Heart right ventricle (tissue), 16 donors: ENCODE results near the gene HOXA10. TPM values are rescaled to one million over a fixed set of nuclear protein-coding genes. Genes with fewer than 3 reads are reported as not detected.
A peak's percentile ranks its signal among the peaks of the same experiment; 100 is the strongest.

Experiments
- ATAC-seq, 8 donors: fragments of 200-7000 bp; cut with Tn5 transposase; one replicate each; pipeline ENCODE4 v1.9.1; 2020; ENCODE audit warnings: mild to moderate bottlenecking in 8 of 8, moderate library complexity in 8 of 8, moderate number of reproducible peaks in 1 of 8
- DNase-seq, 2 donors: peaks; one replicate each; pipeline ENCODE4 v3.0.0-alpha.2; 2020
- H3K27ac ChIP-seq, 10 donors: fragments of 200-600 bp; sonication (generic) in 2 of 10; one replicate each; pipeline versions ENCODE4 v1.5.0 to v1.8.0; 2020 to 2022; ENCODE audit warnings: mild to moderate bottlenecking in 3 of 10
- H3K27me3 ChIP-seq, 7 donors: fragments of 200-600 bp; one replicate each; pipeline ENCODE4 v1.8.0; 2021 to 2022; ENCODE audit warnings: mild to moderate bottlenecking in 2 of 7
- H3K36me3 ChIP-seq, 9 donors: fragments of 200-600 bp; sonication (generic) in 1 of 9; one replicate each; pipeline versions ENCODE4 v1.5.0 to v1.8.0; 2020 to 2022; ENCODE audit warnings: mild to moderate bottlenecking in 2 of 9
- H3K4me1 ChIP-seq, 9 donors: fragments of 200-600 bp; sonication (generic) in 1 of 9; one replicate each; pipeline versions ENCODE4 v1.5.0 to v1.8.0; 2020 to 2022; ENCODE audit warnings: mild to moderate bottlenecking in 4 of 9
- H3K4me3 ChIP-seq, 10 donors: fragments of 200-600 bp; sonication (generic) in 2 of 10; one replicate each; pipeline versions ENCODE4 v1.5.0 to v1.8.0; 2020 to 2022; ENCODE audit warnings: mild to moderate bottlenecking in 7 of 10, moderate library complexity in 2 of 10
- H3K9me3 ChIP-seq, 11 donors: fragments of 200-600 bp in 10 of 11; sonication (generic) in 2 of 11; one replicate each; pipeline versions ENCODE4 v1.5.0 to v1.8.0; 2013 to 2022; ENCODE audit warnings: mild to moderate bottlenecking in 2 of 11, control low read depth in 1 of 11, moderate library complexity in 1 of 11
- CTCF ChIP-seq, 9 donors: fragments of 200-600 bp; sonication (generic) in 2 of 9; IDR thresholded peaks; one replicate each; pipeline versions ENCODE4 v1.5.0 to v1.8.0; 2021 to 2022; ENCODE audit warnings: antibody characterized with exemption in 9 of 9, mild to moderate bottlenecking in 5 of 9, moderate library complexity in 1 of 9
- WGBS, 2 donors: extraction: QIAGEN DNeasy Blood & Tissue Kit; methylation state at CpG; one replicate each; pipeline ENCODE4 v1.1.7; 2013; ENCODE audit warnings: inconsistent platforms in 1 of 2; 5-methylcytosine and 5-hydroxymethylcytosine counted together
- intact Hi-C, 10 donors: fragments of 100-400 bp; cut with DNase I; formaldehyde crosslinking; loops; one replicate each; pipeline versions ENCODE4 v1.11.1 to v1.14.2; 2022
- polyA plus RNA-seq, 2 donors: library from polyadenylated mRNA; stranded (reverse); fragments of 200-250 nt; gene quantifications; one replicate each; pipeline ENCODE4 v1.2.3, GENCODE V29; 2013
- total RNA-seq, 10 donors: library from RNA; stranded (reverse); fragmentation: NEBNext Ultra II Directional in 3 of 10; extraction: Animal tissue kit (Norgen Biotek cat#: 25700) in 3 of 10; gene quantifications; one replicate each; pipeline versions ENCODE4 v1.2.1 to v1.2.4, GENCODE V29; 2021 to 2023
- donor health status: Arrhythmogenic right ventricular cardiomyopathy.
- donor health status: ischemic (EF 13 %, LVEDD 7.1; RV severe dilation, severe dysfunction).
- donor health status: healthy with polysubstance abuse.
- donor health status: DM: no; HTN: yes; CAD: no.
- donor health status: DM: no; HTN: no; CAD: no.
- donor health status: ischemic (EF 25% LVEDD 6.9; RV normal size, moderate dysfunction).
- donor health status: ischemic (EF 25% LVEDD 5.7; RV mildly dilated, moderate dysfunction).
- donor health status: healthy.
- donor health status: DM: yes; HTN: yes; CAD: no.
- donor health status: Ischemic cardiomyopathy.
- donor health status: ischemic (EF 35%, LVEDD 5.7; RV mildly dilated, moderate dysfunction).
- donor health status: nonischemic (EF 11% LVEDD 7.7; RV severe dilation, severe dysfunction).
- donor health status: DM: yes; HTN: yes; CAD: no.
- donor health status: PGD.
- donor health status: ischemic (EF 29% LVEDD 5.4; RV normal size, mild dysfunction).
- donor health status: nonischemic (EF 23%, LVEDD 6.1; RV moderate dilation, normal function).

Gene HOXA10
- total and polyA plus RNA-seq, 12 donors = 0.03 to 0.19 TPM; not detected in 10

DNA sequence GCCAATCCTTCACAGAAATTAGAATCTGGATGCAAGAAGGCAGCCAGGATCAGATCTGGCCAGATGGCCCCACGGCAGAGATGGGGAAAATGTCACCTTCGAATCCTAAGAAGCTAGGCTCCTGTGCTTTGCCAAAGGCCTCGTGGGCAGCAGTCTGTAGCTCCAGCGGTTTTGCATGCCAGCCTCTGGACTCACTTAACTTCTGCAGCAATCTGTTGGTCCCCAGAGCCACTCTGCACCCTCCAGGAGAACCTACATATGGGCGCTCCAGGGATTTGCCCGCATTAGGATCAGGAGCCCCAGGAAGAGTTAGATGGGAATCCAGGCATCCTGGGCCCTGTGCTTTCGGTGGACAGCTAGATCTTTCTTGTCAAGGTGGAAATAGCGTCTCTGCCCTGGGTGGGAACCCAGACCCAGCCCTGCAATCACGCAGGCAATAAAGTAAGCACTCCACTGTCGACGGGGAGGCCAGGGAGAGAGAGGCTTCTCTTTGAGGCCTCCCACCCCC is 35.9 kb upstream of the HOXA10 start:
- H3K4me1 ChIP-seq = peaks cover 3 to 33% (median 22%) of the 10 kb centered on the region in 9 donors
- DNase-seq = no peak
- H3K9me3 ChIP-seq = no peaks in the 10 kb centered on the region
- H3K27ac ChIP-seq = no peak overlapping the region
- H3K36me3 ChIP-seq = no peaks in the 10 kb centered on the region
- peak in 1 of 8 donors; percentile 6 for ATAC-seq
- peaks cover 29 to 100% (median 99%) of the 10 kb centered on the region in 7 donors for H3K27me3 ChIP-seq
- TF ChIP-seq CTCF (IDR thresholded peaks at IDR 0.05) = no peak
- no peak overlapping the region for H3K4me3 ChIP-seq
- 40 to 41% methylated on average over 11 of the region's 11 CpGs for WGBS, 2 donors
- intact Hi-C loops = loop anchor here in 9 of 10 donors (2.0 to 10.0 kb wide), 12 partner anchors 362 to 885 kb away; no protein-coding TSS in a partner anchor

GRCh38 chr7:27208998-27209397 is 34.9 kb upstream of the HOXA10 start:
- intact Hi-C loops = loop anchor here in 7 of 10 donors (5.0 to 10.0 kb wide), 7 partner anchors 376 to 886 kb away; no protein-coding TSS in a partner anchor
- 70 to 77% methylated on average over 4 of the region's 4 CpGs for WGBS, 2 donors
- ATAC-seq (no peak), DNase-seq (no peak)
- peaks cover 38 to 100% (median 99%) of the 10 kb centered on the region in 7 donors for H3K27me3 ChIP-seq
- no peaks in the 10 kb centered on the region for H3K9me3 ChIP-seq
- no peaks in the 10 kb centered on the region for H3K36me3 ChIP-seq
- TF ChIP-seq CTCF (IDR thresholded peaks at IDR 0.05) = no peak
- H3K27ac ChIP-seq = no peak overlapping the region
- H3K4me1 ChIP-seq = peaks cover 3 to 36% (median 25%) of the 10 kb centered on the region in 9 donors
- no peak overlapping the region for H3K4me3 ChIP-seq

DNA sequence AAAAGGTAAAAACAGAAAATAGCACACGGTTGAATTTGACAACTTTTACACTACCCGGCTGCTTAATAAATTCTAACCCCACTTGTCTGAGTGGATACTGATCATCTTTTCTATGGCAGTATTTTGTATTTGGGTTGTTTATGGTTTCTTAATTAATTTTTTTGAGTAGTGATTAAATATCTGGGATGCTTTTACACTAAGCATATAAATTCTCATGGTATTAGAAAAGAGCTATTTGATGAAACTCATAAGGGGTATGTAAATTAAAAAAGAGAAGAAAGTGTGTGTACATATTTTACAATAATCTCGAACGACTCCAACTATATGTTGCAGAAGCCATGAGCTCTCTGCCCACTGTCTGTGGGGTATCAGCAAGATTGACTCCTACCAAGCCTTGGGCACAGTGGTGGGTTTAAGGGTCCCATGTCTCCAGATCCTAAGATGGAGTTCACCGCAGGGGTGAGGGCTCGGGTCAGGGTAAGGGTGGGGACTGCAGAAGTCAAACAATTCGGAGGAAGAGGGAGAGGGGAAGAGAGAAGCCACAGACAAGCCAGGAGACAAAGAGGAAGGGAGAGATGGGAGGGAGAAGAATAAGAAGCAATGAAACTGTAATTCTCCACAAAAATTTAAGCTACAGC is 33.3 kb upstream of the HOXA10 start:
- H3K4me1 ChIP-seq = peaks cover 0 to 26% (median 16%) of the 10 kb centered on the region in 9 donors
- H3K27me3 ChIP-seq = peaks cover 45 to 100% (median 99%) of the 10 kb centered on the region in 7 donors
- H3K4me3 ChIP-seq = no peak overlapping the region
- H3K27ac ChIP-seq = no peak overlapping the region
- WGBS, 2 donors = 39 to 42% methylated on average over 7 of the region's 7 CpGs
- no peaks in the 10 kb centered on the region for H3K9me3 ChIP-seq
- TF ChIP-seq CTCF (IDR thresholded peaks at IDR 0.05) = no peak
- DNase-seq = no peak
- H3K36me3 ChIP-seq = no peaks in the 10 kb centered on the region
- intact Hi-C loops = loop anchor here in 7 of 10 donors (5.0 to 10.0 kb wide), 7 partner anchors 377 to 887 kb away; no protein-coding TSS in a partner anchor
- ATAC-seq = no peak

- TF ChIP-seq CTCF (IDR thresholded peaks at IDR 0.05) = no peak
These were observed 31.5 kb upstream of the HOXA10 start for GRCh38 chr7:27205325-27206280.

More at GRCh38 chr7:27205325-27206280, 31.5 kb upstream of the HOXA10 start:
- Histone ChIP-seq H3K4me1 (peaks cover 0 to 39% (median 21%) of the 10 kb centered on the region in 9 donors), H3K27me3 (peaks cover 48 to 100% (median 99%) of the 10 kb centered on the region in 7 donors), H3K36me3 (no peaks in the 10 kb centered on the region), H3K27ac (no peak overlapping the region), H3K9me3 (no peaks in the 10 kb centered on the region), H3K4me3 (peak overlapping the region in 3 of 10 donors; percentile 10 to 33 (median 10))
- ATAC-seq = no peak
- DNase-seq = no peak
- WGBS, 2 donors = 6 to 8% methylated on average over 52 of the region's 52 CpGs
- intact Hi-C loops = loop anchor here in 7 of 10 donors (5.0 to 10.0 kb wide), 7 partner anchors 379 to 889 kb away; no protein-coding TSS in a partner anchor
